ENCODE measurements around the gene RREB1.

Gene RREB1

GRCh38 chr6:7164536-7165001 is 56.8 kb downstream of the RREB1 start:
- DNase-seq (ENCODE audit: low read depth in 2 of 2) = no peak

DNA sequence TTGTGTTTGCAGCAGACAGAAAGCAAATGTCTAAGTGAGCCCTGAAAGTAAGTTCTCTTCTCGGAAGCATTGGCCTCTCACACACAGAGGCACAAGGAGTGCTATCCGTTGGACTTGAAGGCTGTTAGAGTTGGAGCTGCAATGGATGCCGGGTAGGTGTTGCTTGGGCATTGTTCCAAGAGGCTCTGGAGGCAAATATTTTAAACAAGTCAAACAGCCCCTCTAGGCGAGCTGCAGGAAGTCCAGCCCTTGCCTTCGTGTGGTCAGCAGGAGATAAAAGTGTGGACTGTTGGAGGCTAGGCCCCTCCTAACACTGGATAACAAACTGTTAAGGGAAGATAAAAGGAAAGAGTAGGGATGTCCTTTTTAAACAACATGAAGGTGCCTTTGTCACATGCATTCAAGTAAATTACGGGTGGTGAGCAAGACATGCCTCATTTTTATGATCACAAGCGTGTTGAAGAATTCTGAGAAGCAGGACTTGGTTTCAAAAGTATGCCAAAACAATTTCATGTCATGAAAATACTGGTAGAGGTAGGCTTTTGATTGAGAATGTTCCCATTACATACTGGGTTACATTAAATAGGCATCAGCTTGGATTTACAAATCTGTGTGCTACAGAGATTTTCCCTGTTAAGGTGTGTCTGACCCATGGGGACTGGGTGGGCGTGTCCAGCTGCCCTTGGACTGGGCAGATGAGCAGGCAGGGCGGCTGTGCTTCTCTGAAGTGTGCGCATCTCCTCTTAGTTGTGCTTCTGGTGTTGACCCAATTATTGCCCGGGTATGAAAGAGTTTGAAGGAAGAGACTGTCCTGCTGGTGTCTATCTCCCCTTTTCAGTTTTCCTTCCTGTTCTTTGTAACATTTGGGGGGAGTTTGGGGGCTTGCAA is 57.5 kb downstream of the RREB1 start:
- no peak for DNase-seq (ENCODE audit: low read depth in 2 of 2)

- no peak for DNase-seq (ENCODE audit: low read depth in 2 of 2)
Observed at GRCh38 chr6:7165890-7166267, 58.1 kb downstream of the RREB1 start.

DNA sequence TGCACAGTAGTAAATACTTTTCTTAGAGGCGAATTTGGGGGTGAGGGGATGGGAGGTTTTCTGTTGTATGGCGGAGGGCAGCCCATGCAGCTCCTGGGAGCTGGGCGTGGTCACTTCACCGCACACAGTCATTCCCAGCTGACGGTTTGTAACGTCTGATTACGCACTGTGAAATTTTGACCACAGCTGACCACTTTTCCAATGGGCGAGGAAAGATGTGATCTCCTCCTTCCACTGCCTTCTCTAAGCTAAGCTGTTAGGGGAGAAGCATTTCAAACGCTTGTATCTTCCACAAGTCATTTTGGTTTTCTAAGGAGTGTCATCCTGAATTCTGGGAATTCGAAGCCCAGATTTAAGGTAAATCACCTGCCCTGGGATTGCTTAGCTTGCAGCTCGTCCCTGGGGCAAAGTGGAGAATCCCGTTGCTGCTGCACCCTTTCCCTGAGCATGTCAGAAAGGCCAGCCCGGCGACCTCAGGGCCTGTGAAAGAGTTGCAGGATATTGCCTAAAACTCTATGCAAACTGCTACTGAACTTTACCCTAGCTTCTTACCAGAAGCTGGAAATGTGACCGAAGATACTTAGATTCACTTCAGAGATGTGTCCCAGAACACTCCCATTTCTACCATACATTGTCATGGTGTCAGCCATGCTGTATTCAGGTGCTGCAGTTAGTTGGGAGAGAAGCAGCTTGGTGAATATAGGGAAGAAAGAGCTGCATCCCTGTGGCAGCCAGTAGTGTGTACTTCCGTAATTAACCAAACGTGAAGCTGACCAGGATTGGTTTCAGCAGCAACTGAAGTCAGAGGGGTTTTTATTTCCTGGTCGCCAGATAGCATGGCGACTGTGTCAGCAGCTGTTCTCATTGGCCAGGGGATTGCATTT is 58.9 kb downstream of the RREB1 start:
- no peak for DNase-seq (ENCODE audit: low read depth in 2 of 2)

DNA sequence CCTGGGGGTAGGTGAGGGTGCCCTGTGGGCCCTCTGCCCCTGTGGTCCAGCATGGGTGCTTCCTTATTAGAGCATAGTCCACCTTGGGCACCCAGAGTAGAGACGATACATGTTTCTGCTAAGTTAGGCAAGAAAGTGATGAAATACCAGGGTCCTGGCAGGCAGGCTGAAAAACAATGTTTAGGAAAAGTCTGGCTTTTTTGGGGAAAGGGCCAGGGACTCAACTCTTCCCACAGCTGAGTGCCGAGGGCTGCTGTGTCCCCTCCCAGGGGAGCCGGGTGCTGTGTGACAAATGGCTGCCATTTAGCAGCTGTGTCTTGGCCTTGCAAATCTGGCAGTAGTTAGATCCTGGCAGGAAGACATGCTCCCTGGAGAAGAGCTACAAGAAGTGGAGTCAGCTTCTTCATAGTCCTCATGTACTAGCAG is 61.5 kb downstream of the RREB1 start:
- DNase-seq (ENCODE audit: low read depth in 2 of 2) = no peak

DNA sequence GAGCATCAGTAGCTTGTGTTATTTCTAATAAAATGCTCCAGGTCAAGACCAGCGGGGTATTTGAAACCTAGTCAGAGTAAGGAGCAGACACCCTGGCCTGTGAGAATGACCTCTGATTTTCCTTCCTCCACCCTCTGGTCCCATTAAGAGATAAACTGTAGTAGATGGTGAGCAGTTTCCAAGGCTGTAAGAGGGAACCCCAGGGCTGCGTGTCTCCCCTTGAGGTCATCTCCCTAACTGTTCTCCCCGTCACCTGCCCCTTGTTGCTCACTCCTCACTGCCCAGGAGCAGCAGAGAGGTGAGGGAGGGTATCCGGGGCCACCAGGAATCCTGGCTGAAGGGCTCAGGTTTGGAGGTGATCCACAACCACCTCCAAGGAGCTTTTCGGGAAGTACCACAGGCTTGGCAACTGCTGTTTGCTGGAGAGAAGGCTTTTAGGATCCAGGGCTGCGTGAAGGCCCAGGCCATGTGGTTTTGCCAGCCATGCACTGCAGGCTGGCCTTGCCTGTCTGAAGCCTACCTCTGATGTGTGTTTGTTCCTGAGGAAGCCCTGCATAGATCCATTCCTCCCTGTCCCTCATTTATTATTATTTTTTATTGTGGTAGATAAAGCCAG is 62.5 kb downstream of the RREB1 start:
- DNase-seq (ENCODE audit: low read depth in 2 of 2) = no peak

DNA sequence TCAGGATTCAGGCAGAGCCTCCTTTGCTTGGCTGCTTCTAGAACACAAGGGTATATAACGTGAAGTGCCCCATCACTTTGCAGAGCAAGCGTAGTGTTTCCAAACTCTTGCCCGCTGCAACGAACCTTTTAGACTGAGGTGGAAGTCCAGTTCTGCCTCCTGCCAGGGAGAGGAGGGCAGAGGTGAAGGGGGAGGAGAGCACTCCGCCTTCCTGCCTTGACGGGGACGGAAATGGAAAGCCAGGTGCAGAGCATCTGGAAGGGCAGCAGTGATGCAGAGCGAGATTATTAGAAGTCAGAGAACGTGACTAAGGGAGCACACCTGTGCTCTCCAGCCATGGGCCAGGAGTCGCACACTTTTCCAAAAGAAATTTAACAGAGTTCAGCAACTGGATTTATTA is 63.4 kb downstream of the RREB1 start:
- DNase-seq (ENCODE audit: low read depth in 2 of 2) = no peak

DNA sequence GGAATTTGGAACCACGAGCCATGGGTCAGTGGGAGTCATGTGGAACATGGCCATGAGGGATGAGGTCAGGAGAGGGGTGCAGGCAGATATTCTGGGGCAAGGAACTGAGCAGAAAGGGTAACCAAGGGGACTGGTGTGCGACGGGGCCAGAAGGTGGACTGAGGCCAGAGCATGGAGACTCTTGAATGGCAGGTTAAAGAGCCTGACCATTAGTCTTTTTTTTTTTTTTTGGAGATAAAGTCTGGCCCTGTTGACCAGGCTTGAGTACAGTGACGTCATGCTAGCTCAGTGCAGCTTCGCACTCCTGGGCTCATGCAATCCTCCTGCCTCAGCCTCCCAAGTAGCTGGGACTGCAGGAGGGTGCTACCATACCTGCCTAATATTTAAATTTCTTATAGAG is 64.0 kb downstream of the RREB1 start:
- DNase-seq (ENCODE audit: low read depth in 2 of 2) = no peak

- DNase-seq (ENCODE audit: low read depth in 2 of 2) = no peak
Observed at GRCh38 chr6:7172649-7173048, 64.9 kb downstream of the RREB1 start.

GRCh38 chr6:7173843-7174503 is 66.2 kb downstream of the RREB1 start:
- DNase-seq (ENCODE audit: low read depth in 2 of 2) = no peak

DNA sequence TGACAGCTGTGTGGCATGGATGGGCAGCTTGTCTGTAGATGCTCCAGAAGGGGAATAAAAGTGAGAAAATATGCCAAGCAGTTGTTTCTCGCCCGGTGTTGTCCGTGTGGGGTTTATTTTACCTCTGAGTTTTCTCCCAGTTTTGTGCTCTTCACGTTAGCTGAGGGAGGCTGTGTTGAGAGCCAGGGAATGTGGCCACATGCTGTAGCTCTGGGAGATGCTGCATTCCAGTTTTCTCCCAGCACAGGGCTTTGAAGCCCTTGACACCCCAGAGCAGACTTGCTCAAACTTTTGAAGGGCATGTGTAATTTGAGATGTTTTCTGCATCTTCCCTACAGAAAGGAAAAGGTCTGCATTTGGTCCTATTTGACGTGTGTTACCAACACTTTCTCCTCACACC is 67.7 kb downstream of the RREB1 start:
- DNase-seq (ENCODE audit: low read depth in 2 of 2) = no peak

DNA sequence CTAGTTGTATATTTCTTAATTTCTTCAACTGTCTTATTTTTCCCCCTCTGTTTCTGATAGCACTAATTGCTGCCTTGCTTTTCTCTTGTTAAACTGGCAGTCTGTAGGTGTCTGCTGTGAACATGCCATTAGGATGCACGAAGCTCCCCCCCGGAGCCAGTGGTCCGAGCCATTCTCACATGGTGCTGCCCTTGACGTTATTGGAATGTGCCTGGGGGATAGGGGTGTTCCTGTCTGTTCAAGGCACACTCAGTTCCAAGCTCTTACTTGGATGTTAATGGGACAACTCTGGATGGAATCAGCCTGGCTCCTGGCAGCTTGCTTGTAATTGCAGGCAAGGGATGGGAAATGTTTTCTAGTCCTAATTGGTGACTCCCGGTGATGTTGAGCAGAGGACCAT is 68.4 kb downstream of the RREB1 start:
- DNase-seq (ENCODE audit: low read depth in 2 of 2) = no peak

DNA sequence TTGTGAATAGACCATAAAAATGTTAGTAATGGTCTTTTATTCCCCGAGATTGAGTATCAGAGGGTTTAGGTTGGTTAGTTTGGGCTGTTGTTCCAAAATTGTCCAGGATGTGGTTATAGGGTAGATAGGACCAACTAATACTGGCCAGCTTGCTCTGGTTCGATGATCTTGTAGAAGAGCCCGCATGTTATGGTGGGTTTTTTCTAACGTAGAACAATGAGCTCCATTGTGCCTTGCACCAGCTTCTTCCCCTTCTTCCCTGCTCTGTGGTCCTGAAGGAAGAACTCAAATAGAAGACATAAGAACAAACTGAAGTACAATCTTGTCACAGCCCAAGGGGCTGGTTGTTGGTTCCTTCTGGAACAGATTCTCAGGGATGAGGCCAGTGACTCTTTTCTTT is 70.5 kb downstream of the RREB1 start:
- no peak for DNase-seq (ENCODE audit: low read depth in 2 of 2)

GRCh38 chr6:7180751-7181150 is 73.0 kb downstream of the RREB1 start:
- DNase-seq (ENCODE audit: low read depth in 2 of 2) = no peak

- DNase-seq (ENCODE audit: low read depth in 2 of 2) = no peak
Observed at GRCh38 chr6:7183707-7184106, 75.9 kb downstream of the RREB1 start.

- no peak for DNase-seq (ENCODE audit: low read depth in 2 of 2)
Observed at GRCh38 chr6:7184502-7184901, 76.7 kb downstream of the RREB1 start.

- no peak for DNase-seq (ENCODE audit: low read depth in 2 of 2)
Observed at GRCh38 chr6:7185561-7185960, 77.8 kb downstream of the RREB1 start.

DNA sequence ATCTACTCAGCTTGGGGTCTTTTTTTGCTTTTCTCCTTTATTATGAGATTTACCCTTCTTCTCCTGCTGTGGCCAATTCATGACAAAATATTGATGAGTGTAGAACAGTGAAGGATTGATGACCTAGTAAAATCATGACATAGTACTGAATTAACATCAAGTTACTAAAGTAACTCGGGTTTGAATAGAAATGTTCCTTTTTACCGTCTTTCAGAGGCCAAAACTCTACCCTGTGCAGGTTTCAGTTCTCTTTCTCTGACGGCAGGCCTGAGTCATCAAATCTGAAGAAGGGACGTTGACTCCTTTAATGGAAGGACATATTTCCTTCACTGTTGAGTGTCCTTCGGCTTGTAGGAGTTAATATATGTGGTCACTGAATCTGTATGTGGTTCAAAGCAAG is 80.7 kb downstream of the RREB1 start:
- no peak for DNase-seq (ENCODE audit: low read depth in 2 of 2)

- no peak for DNase-seq (ENCODE audit: low read depth in 2 of 2)
Observed at GRCh38 chr6:7189101-7189758, 81.5 kb downstream of the RREB1 start.

GRCh38 chr6:7190791-7191190 is 83.0 kb downstream of the RREB1 start:
- DNase-seq (ENCODE audit: low read depth in 2 of 2) = no peak

GRCh38 chr6:7193122-7193521 is 85.4 kb downstream of the RREB1 start:
- DNase-seq (ENCODE audit: low read depth in 2 of 2) = no peak

Data from stimulated activated CD4-positive, alpha-beta T cell treated with anti-CD3 and anti-CD28 coated beads, Interleukin-4, amount 100 ng/mL, for 48 hours (primary cell).